Hepatocyte (in vitro differentiated cells): ENCODE results near the gene NPBWR2.

Experiments
- EZH2 ChIP-seq: fragments of 200-600 bp; sonication (generic); IDR thresholded peaks from 2 replicates; pipeline ENCODE4 v1.6.1; 2016; ENCODE audit warnings: antibody characterized with exemption, mild to moderate bottlenecking, borderline replicate concordance
- EZH2phosphoT487 ChIP-seq: fragments of 200-600 bp; sonication (generic); IDR thresholded peaks from one replicate; pipeline ENCODE4 v1.6.1; 2018; ENCODE audit warnings: antibody characterized with exemption, mild to moderate bottlenecking, low read depth, moderate library complexity; ENCODE audit not compliant: unreplicated experiment, severe bottlenecking
- TF ChIP-seq, protein P1 (sequence below): fragments of 200-600 bp; sonication (generic); IDR thresholded peaks from 2 replicates; pipeline ENCODE4 v1.5.1; 2016; ENCODE audit warnings: antibody characterized with exemption, mild to moderate bottlenecking; ENCODE audit not compliant: poor library complexity

DNA sequence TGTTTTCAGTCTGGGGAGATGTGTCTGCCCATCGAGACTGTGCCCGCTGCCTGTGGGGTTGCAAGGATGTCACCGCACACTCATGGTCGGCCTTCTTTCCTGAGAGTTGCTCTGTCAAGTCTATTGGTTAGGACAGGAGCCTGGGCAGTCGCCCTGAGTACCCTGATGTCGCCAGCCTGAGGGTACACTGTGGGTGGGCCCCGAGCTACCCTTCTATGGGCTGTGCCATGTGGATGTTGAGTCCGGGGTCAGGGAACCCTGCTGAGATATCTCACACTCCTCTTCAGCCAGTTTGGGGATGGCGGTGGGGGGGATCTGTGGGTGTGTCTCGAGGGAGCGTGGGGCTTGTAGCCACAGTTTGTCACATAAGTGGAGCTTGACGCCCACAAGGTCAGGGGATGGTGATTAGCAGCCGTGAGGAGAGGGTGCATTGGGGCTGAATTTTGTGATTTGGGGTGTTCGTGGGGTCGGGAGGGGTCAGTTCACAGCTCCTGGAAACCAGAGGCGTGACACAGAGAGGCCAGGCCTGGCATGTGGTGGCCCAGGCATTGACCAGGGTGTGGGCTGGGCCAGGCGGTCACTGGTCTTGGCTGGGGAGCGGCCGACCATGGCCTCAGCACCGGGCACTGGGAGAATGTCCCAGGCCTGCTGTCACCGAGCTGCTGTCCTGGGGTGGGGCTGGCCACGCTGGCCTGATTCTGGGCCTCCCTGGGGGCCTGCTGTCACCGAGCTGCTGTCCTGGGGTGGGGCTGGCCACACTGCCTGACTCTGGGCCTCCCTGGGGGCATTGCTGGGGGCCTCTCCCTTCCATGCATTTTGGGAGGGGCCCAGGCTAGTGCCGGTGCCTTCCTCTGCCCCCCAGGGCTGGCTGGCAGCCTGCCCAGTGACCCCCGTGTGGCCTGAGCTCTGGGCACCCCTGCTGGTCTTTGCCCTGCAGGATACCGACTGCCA, 1.6 kb upstream of the NPBWR2 start:
- TF ChIP-seq, protein P1, sequence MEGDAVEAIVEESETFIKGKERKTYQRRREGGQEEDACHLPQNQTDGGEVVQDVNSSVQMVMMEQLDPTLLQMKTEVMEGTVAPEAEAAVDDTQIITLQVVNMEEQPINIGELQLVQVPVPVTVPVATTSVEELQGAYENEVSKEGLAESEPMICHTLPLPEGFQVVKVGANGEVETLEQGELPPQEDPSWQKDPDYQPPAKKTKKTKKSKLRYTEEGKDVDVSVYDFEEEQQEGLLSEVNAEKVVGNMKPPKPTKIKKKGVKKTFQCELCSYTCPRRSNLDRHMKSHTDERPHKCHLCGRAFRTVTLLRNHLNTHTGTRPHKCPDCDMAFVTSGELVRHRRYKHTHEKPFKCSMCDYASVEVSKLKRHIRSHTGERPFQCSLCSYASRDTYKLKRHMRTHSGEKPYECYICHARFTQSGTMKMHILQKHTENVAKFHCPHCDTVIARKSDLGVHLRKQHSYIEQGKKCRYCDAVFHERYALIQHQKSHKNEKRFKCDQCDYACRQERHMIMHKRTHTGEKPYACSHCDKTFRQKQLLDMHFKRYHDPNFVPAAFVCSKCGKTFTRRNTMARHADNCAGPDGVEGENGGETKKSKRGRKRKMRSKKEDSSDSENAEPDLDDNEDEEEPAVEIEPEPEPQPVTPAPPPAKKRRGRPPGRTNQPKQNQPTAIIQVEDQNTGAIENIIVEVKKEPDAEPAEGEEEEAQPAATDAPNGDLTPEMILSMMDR, result no peak
- TF ChIP-seq EZH2 (no peak), EZH2phosphoT487 (no peak)
